Pancreas (tissue), 10 donors: ENCODE measurements around the gene GPALPP1. TPM values are rescaled to one million over a fixed set of nuclear protein-coding genes. Genes with fewer than 3 reads are reported as not detected.

Experiments used
- ATAC-seq, 4 donors: fragments of 200-7000 bp; cut with Tn5 transposase; one replicate each; pipeline versions ENCODE4 v1.8.0 to v1.9.1; 2020; ENCODE audit warnings: mild to moderate bottlenecking in 4 of 4, moderate library complexity in 4 of 4
- DNase-seq, 6 donors: peaks; one replicate each; pipeline ENCODE4 v3.0.0-alpha.2; 2020
- FAIRE-seq: peaks from 2 replicates; lab custom pipeline; 2012; peaks lifted over from hg19 to GRCh38; lab: Jason Lieb, UNC
- H3K27ac ChIP-seq, 4 donors: fragments of 200-600 bp; sonication (generic); 1 replicate in 3 of 4; 2 replicates in 1 of 4; pipeline versions ENCODE4 v1.5.0 to v1.8.0; 2020
- H3K27me3 ChIP-seq, 4 donors: fragments of 200-600 bp; one replicate each; pipeline ENCODE4 v1.8.0; 2021
- H3K36me3 ChIP-seq, 3 donors: fragments of 200-600 bp; sonication (generic) in 1 of 3; one replicate each; pipeline versions ENCODE4 v1.5.0 to v1.8.0; 2020 to 2021
- H3K4me1 ChIP-seq, 3 donors: fragments of 200-600 bp; one replicate each; pipeline ENCODE4 v1.8.0; 2021
- H3K4me3 ChIP-seq, 4 donors: fragments of 200-600 bp; sonication (generic) in 2 of 4; one replicate each; pipeline versions ENCODE4 v1.5.0 to v1.8.0; 2020 to 2021
- H3K9me3 ChIP-seq, 4 donors: fragments of 200-600 bp; one replicate each; pipeline ENCODE4 v1.8.0; 2021
- CTCF ChIP-seq, 4 donors: fragments of 200-600 bp; sonication (generic) in 3 of 4; IDR thresholded peaks; one replicate each; pipeline versions ENCODE4 v1.5.0 to v1.8.0; 2021; ENCODE audit warnings: antibody characterized with exemption in 4 of 4
- WGBS, 2 donors: extraction: QIAGEN DNeasy Blood & Tissue Kit; methylation state at CpG; one replicate each; pipeline ENCODE4 v1.1.7; 2013; 5-methylcytosine and 5-hydroxymethylcytosine counted together
- intact Hi-C, 3 donors: fragments of 100-400 bp; cut with DNase I; formaldehyde crosslinking; loops; one replicate each; pipeline versions ENCODE4 v1.11.1 to v1.14.2; 2022
- polyA plus RNA-seq, 2 donors: library from polyadenylated mRNA; stranded (reverse); fragments of 200-250 nt; gene quantifications; one replicate each; pipeline ENCODE4 v1.2.3, GENCODE V29; 2013
- total RNA-seq, 6 donors: library from RNA; stranded (reverse); fragmentation: NEBNext Ultra II Directional in 4 of 6; extraction: Animal tissue kit (Norgen Biotek cat#: 25700) in 4 of 6; gene quantifications; one replicate each; pipeline versions ENCODE4 v1.2.1 to v1.2.4, GENCODE V29; 2021 to 2023
- donor health status: healthy with polysubstance abuse.
- donor health status: DM: no; HTN: no; CAD: no; lungs with moderate emphysema.
- donor health status: DM: no; HTN: no; CAD: no.
- donor health status: control.
- donor health status: control.
- donor health status: Bipolar disorder and iron deficiency.
- donor health status: DM: yes; HTN: yes; CAD: no.
- donor health status: DM: no; HTN: no; CAD: no.
- donor health status: DM: no; HTN: no; CAD: no.
- donor health status: DM: yes; HTN: yes; CAD: no.

Gene GPALPP1
- total and polyA plus RNA-seq, 8 donors = 4.3 to 13.3 (median 8.8) TPM

GRCh38 chr13:44976196-44976595 is 13.1 kb upstream of the GPALPP1 start:
- Histone ChIP-seq H3K4me1 (peaks cover 0 to 10% (median 8%) of the 10 kb centered on the region in 3 donors), H3K27ac (no peak overlapping the region), H3K9me3 (no peaks in the 10 kb centered on the region), H3K36me3 (peaks cover 0 to 34% (median 0%) of the 10 kb centered on the region in 3 donors), H3K4me3 (no peak overlapping the region), H3K27me3 (no peaks in the 10 kb centered on the region)
- ATAC-seq (no peak), DNase-seq (no peak), FAIRE-seq (no peak)
- 69 to 71% methylated on average over 3 of the region's 3 CpGs for WGBS, 2 donors
- TF ChIP-seq CTCF (IDR thresholded peaks at IDR 0.05) = no peak
- intact Hi-C loops = no loop called here

- Histone ChIP-seq H3K9me3 (no peaks in the 10 kb centered on the region), H3K36me3 (peaks cover 0 to 34% (median 0%) of the 10 kb centered on the region in 3 donors), H3K4me1 (peaks cover 0 to 10% (median 8%) of the 10 kb centered on the region in 3 donors), H3K4me3 (no peak overlapping the region), H3K27me3 (no peaks in the 10 kb centered on the region), H3K27ac (no peak overlapping the region)
- intact Hi-C loops = no loop called here
- WGBS, 2 donors = 14 to 27% methylated on average over 1 of the region's 1 CpG
- DNase-seq (peak in 2 of 6 donors; percentile 37 to 48), ATAC-seq (peak; percentile 35 to 79 (median 64)), FAIRE-seq (no peak)
- TF ChIP-seq CTCF (IDR thresholded peaks at IDR 0.05) = no peak
Measured at GRCh38 chr13:44976949-44977583, 12.3 kb upstream of the GPALPP1 start.

- DNase-seq (no peak), ATAC-seq (no peak), FAIRE-seq (no peak)
- intact Hi-C loops = no loop called here
- Histone ChIP-seq H3K4me1 (peaks cover 0 to 10% (median 8%) of the 10 kb centered on the region in 3 donors), H3K27me3 (no peaks in the 10 kb centered on the region), H3K27ac (no peak overlapping the region), H3K36me3 (peaks cover 0 to 34% (median 0%) of the 10 kb centered on the region in 3 donors), H3K4me3 (no peak overlapping the region), H3K9me3 (no peaks in the 10 kb centered on the region)
- WGBS, 2 donors = 96 to 100% methylated on average over 1 of the region's 1 CpG
- no peak for TF ChIP-seq CTCF (IDR thresholded peaks at IDR 0.05)
Measured at GRCh38 chr13:44978328-44978727, 11.0 kb upstream of the GPALPP1 start.

GRCh38 chr13:44989941-44990340 is 603 bp downstream of the GPALPP1 start:
- 3 to 5% methylated on average over 10 of the region's 10 CpGs for WGBS, 2 donors
- DNase-seq = no peak
- intact Hi-C loops = no loop called here
- no peak for TF ChIP-seq CTCF (IDR thresholded peaks at IDR 0.05)
- H3K4me1 ChIP-seq = peaks cover 7 to 22% (median 8%) of the 10 kb centered on the region in 3 donors
- peak overlapping the region in 3 of 4 donors; percentile 69 to 80 (median 75) for H3K27ac ChIP-seq
- peak; percentile 4 to 36 (median 20) for ATAC-seq
- no peak for FAIRE-seq
- no peaks in the 10 kb centered on the region for H3K27me3 ChIP-seq
- no peaks in the 10 kb centered on the region for H3K36me3 ChIP-seq
- H3K9me3 ChIP-seq = no peaks in the 10 kb centered on the region
- peak overlapping the region; percentile 85 to 98 (median 96) for H3K4me3 ChIP-seq

- DNase-seq (no peak), FAIRE-seq (no peak), ATAC-seq (no peak)
- H3K9me3 ChIP-seq = no peaks in the 10 kb centered on the region
- TF ChIP-seq CTCF (IDR thresholded peaks at IDR 0.05) = no peak
- H3K27me3 ChIP-seq = no peaks in the 10 kb centered on the region
- peaks cover 0 to 24% (median 5%) of the 10 kb centered on the region in 3 donors for H3K36me3 ChIP-seq
- no peak overlapping the region for H3K27ac ChIP-seq
- H3K4me3 ChIP-seq = no peak overlapping the region
- no peaks in the 10 kb centered on the region for H3K4me1 ChIP-seq
- intact Hi-C loops = no loop called here
Measured at GRCh38 chr13:45003417-45003816, 14.1 kb downstream of the GPALPP1 start.
